ENCODE results near the gene ZNF446. TPM values are rescaled to one million over a fixed set of nuclear protein-coding genes. Genes with fewer than 3 reads are reported as not detected.

Gene ZNF446
- total and polyA plus RNA-seq, 2 experiments from 2014 or later = 5.8 to 17.8 TPM

DNA sequence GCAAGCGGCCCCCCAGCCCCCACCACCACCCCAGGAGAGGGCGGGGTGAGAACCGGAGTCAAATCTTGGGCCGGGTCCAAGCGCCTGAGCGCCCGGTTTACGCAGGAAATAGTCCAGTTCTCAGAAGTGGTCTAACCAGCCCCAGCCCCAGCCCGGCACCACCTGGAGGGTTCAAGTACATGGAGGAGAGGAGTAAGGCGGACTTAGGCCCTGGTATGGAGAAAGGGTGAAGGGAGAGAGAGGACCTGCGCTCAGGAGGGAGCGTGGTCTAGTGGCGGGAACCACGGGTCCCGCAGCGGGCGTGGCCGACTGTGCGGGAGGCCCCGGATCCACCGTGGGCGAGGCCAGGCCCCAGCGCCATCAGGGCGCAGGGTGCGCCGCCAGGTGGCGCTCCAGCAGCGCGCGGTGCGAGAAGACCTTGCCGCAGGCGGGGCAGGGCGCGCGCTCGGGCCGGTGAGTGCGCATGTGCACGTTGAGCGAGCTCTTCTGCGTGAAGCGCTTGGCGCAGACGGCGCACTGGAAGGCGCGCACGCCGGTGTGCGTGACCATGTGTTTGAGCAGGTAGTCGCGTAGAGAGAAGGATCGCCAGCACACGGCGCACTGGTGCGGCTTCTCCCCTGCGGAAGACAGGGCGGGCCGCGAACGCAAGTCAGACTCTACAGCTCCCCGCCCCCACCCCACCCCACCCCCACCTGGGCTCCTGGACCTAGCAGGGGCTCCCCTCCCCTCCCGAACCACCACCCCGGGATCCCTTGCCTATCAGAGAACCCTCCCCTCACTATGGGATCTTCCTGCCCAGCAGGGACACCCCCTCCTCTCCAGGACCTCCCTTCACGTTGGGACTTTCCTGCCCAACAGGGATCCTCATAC, 37.8 kb downstream of the ZNF446 start:
- Histone ChIP-seq H3K4me2 (ENCODE audit: unreplicated experiment) (no peak overlapping the region), H3K79me2 (ENCODE audit: insufficient read depth) (peaks cover 45% of the 10 kb centered on the region), H3K9me3 (ENCODE audit: low read depth) (no peaks in the 10 kb centered on the region), H2AFZ (no peak overlapping the region), H3K4me1 (ENCODE audit: insufficient read depth) (peaks cover 7% of the 10 kb centered on the region), H3K27me3 (replicated peaks; ENCODE audit: insufficient read depth) (no peaks in the 10 kb centered on the region), H3F3A (ENCODE audit: insufficient read depth) (peaks cover 10% of the 10 kb centered on the region; the same call in 1 of the 2 replicates), H3K4me3 (no peak overlapping the region; the same call in 1 of the 2 replicates), H3K9me2 (ENCODE audit: insufficient read depth) (no peaks in the 10 kb centered on the region), H3K9ac (peak overlapping the region; percentile 38), H4K20me1 (ENCODE audit: insufficient read depth) (no peaks in the 10 kb centered on the region), H3K36me3 (ENCODE audit: low read depth) (peaks cover 5% of the 10 kb centered on the region; the same call in 1 of the 2 replicates), H3K27ac (no peak overlapping the region)
- WGBS, 2 experiments (ENCODE audit: low coverage in 1 of 2, low lambda C conversion rate in 2 of 2, missing lambda C conversion rate in 2 of 2) = 35 to 41% methylated on average over 56 to 66 of the region's 66 CpGs
- peak; percentile 85 for DNase-seq
- in situ Hi-C loops (cut with MboI) = no loop called here
- TF ChIP-seq EZH2phosphoT487 (IDR thresholded peaks at IDR 0.05; ENCODE audit: insufficient read depth, low read depth) (no peak), EZH2 (IDR thresholded peaks at IDR 0.05; ENCODE audit: insufficient read depth, poor library complexity, severe bottlenecking) (no peak)

DNA sequence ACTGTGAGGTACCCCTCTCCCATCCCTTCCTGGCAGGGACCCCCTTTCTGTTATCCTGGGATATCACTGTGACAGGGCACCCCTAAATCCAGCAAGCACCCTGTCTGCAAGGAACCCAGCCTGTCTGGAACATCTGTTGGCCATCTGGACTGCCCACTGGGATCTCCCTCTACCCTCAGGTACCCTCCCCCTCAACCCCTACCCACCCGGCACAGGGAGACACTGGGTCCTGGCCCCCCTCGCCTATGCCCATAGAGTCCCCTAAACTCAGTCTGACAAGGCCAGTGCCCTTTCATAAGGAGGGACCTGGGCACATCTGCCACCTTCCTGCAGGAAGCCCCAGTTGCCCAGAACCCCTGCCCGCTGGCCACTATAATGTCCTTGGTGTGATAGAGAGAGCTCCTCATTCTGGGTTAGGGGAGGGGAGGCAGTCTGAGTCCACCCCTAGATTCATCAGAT, 38.4 kb downstream of the ZNF446 start:
- Histone ChIP-seq H3K9me2 (ENCODE audit: insufficient read depth) (no peaks in the 10 kb centered on the region), H3K4me3 (no peak overlapping the region; the same call in 1 of the 2 replicates), H4K20me1 (ENCODE audit: insufficient read depth) (no peaks in the 10 kb centered on the region), H3K79me2 (ENCODE audit: insufficient read depth) (peaks cover 46% of the 10 kb centered on the region), H3K9ac (peak overlapping the region; percentile 38), H3F3A (ENCODE audit: insufficient read depth) (peaks cover 12% of the 10 kb centered on the region; the same call in 1 of the 2 replicates), H2AFZ (no peak overlapping the region), H3K36me3 (ENCODE audit: low read depth) (peaks cover 5% of the 10 kb centered on the region; the same call in 1 of the 2 replicates), H3K27me3 (replicated peaks; ENCODE audit: insufficient read depth) (no peaks in the 10 kb centered on the region), H3K9me3 (ENCODE audit: low read depth) (no peaks in the 10 kb centered on the region), H3K4me2 (ENCODE audit: unreplicated experiment) (no peak overlapping the region), H3K4me1 (ENCODE audit: insufficient read depth) (peaks cover 7% of the 10 kb centered on the region), H3K27ac (no peak overlapping the region)
- no peak for DNase-seq
- WGBS, 2 experiments (ENCODE audit: low coverage in 1 of 2, low lambda C conversion rate in 2 of 2, missing lambda C conversion rate in 2 of 2) = 50 to 74% methylated on average over 3 of the region's 3 CpGs
- TF ChIP-seq EZH2phosphoT487 (IDR thresholded peaks at IDR 0.05; ENCODE audit: insufficient read depth, low read depth) = no peak
- TF ChIP-seq EZH2 (IDR thresholded peaks at IDR 0.05; ENCODE audit: insufficient read depth, poor library complexity, severe bottlenecking) = no peak
- in situ Hi-C loops (cut with MboI) = no loop called here

DNA sequence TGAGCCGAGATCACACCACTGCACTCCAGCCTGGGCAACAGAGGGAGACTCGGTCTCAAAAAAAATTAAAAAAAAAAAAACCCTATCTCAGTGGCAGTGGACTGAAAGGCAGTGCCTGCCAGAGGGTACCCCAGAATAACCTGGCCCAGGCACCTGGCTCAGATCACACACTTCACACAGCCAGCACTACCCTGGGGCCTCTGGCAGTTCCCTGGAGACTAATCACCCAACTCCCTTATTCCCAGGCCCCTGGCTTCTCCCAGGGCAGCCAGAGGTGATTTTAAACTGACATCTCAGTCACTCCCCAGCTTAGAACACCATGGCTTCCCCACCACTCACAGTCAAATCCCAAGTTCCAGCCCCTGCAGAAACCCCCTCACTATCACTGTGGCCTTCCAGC, 39.1 kb downstream of the ZNF446 start:
- DNase-seq = no peak
- Histone ChIP-seq H3K4me2 (ENCODE audit: unreplicated experiment) (no peak overlapping the region), H3K27me3 (replicated peaks; ENCODE audit: insufficient read depth) (no peaks in the 10 kb centered on the region), H3K9me2 (ENCODE audit: insufficient read depth) (no peaks in the 10 kb centered on the region), H2AFZ (no peak overlapping the region), H3F3A (ENCODE audit: insufficient read depth) (peaks cover 14% of the 10 kb centered on the region; the same call in 1 of the 2 replicates), H3K79me2 (ENCODE audit: insufficient read depth) (peaks cover 46% of the 10 kb centered on the region), H3K27ac (no peak overlapping the region), H4K20me1 (ENCODE audit: insufficient read depth) (no peaks in the 10 kb centered on the region), H3K36me3 (ENCODE audit: low read depth) (peaks cover 5% of the 10 kb centered on the region; the same call in 1 of the 2 replicates), H3K9me3 (ENCODE audit: low read depth) (no peaks in the 10 kb centered on the region), H3K4me1 (ENCODE audit: insufficient read depth) (peaks cover 7% of the 10 kb centered on the region), H3K9ac (peak overlapping the region; percentile 25; the same call in 1 of the 2 replicates), H3K4me3 (no peak overlapping the region)
- no peak for TF ChIP-seq EZH2phosphoT487 (IDR thresholded peaks at IDR 0.05; ENCODE audit: insufficient read depth, low read depth)
- no peak for TF ChIP-seq EZH2 (IDR thresholded peaks at IDR 0.05; ENCODE audit: insufficient read depth, poor library complexity, severe bottlenecking)
- WGBS, 2 experiments (ENCODE audit: low coverage in 1 of 2, low lambda C conversion rate in 2 of 2, missing lambda C conversion rate in 2 of 2) = 75 to 88% methylated on average over 2 of the region's 2 CpGs
- in situ Hi-C loops (cut with MboI) = no loop called here

DNA sequence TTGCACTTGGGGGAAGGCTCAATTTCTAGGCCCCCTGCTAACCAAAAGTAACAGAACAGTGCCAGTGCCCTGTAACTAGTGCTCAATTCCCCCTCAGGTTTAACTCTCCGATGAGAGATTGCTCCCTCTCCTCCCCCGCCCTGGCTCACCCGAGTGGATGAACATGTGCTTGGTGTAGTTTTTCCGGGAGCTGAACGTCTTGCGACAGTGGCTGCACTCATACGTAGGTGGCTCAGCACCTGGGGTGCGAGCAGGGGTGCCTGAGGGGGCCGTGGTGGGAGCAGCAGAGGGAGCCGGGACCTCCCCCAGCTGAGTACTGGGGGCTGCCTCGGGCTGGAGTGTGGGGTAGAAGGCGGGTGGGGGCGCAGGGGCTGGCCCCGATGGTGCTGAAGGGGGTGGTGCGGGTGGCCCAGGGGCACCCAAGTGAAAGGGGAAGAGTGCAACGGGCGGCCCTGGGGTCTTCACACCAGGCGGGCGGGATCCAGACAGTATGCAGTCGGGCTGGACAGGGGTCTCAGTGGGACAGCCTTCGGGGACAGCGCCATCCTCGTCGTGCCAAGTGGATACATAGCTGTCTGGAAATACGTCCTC, 40.2 kb downstream of the ZNF446 start:
- H3K9me3 ChIP-seq (ENCODE audit: low read depth) = no peaks in the 10 kb centered on the region
- DNase-seq = no peak
- 78 to 89% methylated on average over 7 to 25 of the region's 25 CpGs for WGBS, 2 experiments (ENCODE audit: low coverage in 1 of 2, low lambda C conversion rate in 2 of 2, missing lambda C conversion rate in 2 of 2)
- H2AFZ ChIP-seq = no peak overlapping the region
- H3F3A ChIP-seq (ENCODE audit: insufficient read depth) = peaks cover 18% of the 10 kb centered on the region; the same call in 1 of the 2 replicates
- H3K4me1 ChIP-seq (ENCODE audit: insufficient read depth) = peaks cover 12% of the 10 kb centered on the region
- no peaks in the 10 kb centered on the region for H3K27me3 ChIP-seq (replicated peaks; ENCODE audit: insufficient read depth)
- H4K20me1 ChIP-seq (ENCODE audit: insufficient read depth) = no peaks in the 10 kb centered on the region
- peaks cover 5% of the 10 kb centered on the region; the same call in 1 of the 2 replicates for H3K36me3 ChIP-seq (ENCODE audit: low read depth)
- H3K9ac ChIP-seq = no peak overlapping the region
- no peak overlapping the region for H3K27ac ChIP-seq
- no peak overlapping the region for H3K4me3 ChIP-seq
- H3K79me2 ChIP-seq (ENCODE audit: insufficient read depth) = peaks cover 46% of the 10 kb centered on the region
- TF ChIP-seq EZH2phosphoT487 (IDR thresholded peaks at IDR 0.05; ENCODE audit: insufficient read depth, low read depth) = no peak
- no peak for TF ChIP-seq EZH2 (IDR thresholded peaks at IDR 0.05; ENCODE audit: insufficient read depth, poor library complexity, severe bottlenecking)
- H3K9me2 ChIP-seq (ENCODE audit: insufficient read depth) = no peaks in the 10 kb centered on the region
- in situ Hi-C loops (cut with MboI) = no loop called here
- no peak overlapping the region for H3K4me2 ChIP-seq (ENCODE audit: unreplicated experiment)

All from GM23248 (cell line).